Stimulated activated CD4-positive, alpha-beta T cell treated with anti-CD3 and anti-CD28 coated beads, Interleukin-12 subunit alpha, Interleukin-12 subunit beta, amount 100 ng/mL, for 4 hours (primary cell): ENCODE data around the gene TBCE.

Experiments used
- DNase-seq: peaks from one replicate; pipeline ENCODE4 v3.0.0-alpha.2; 2020

Gene TBCE, protein sequence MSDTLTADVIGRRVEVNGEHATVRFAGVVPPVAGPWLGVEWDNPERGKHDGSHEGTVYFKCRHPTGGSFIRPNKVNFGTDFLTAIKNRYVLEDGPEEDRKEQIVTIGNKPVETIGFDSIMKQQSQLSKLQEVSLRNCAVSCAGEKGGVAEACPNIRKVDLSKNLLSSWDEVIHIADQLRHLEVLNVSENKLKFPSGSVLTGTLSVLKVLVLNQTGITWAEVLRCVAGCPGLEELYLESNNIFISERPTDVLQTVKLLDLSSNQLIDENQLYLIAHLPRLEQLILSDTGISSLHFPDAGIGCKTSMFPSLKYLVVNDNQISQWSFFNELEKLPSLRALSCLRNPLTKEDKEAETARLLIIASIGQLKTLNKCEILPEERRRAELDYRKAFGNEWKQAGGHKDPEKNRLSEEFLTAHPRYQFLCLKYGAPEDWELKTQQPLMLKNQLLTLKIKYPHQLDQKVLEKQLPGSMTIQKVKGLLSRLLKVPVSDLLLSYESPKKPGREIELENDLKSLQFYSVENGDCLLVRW

DNA sequence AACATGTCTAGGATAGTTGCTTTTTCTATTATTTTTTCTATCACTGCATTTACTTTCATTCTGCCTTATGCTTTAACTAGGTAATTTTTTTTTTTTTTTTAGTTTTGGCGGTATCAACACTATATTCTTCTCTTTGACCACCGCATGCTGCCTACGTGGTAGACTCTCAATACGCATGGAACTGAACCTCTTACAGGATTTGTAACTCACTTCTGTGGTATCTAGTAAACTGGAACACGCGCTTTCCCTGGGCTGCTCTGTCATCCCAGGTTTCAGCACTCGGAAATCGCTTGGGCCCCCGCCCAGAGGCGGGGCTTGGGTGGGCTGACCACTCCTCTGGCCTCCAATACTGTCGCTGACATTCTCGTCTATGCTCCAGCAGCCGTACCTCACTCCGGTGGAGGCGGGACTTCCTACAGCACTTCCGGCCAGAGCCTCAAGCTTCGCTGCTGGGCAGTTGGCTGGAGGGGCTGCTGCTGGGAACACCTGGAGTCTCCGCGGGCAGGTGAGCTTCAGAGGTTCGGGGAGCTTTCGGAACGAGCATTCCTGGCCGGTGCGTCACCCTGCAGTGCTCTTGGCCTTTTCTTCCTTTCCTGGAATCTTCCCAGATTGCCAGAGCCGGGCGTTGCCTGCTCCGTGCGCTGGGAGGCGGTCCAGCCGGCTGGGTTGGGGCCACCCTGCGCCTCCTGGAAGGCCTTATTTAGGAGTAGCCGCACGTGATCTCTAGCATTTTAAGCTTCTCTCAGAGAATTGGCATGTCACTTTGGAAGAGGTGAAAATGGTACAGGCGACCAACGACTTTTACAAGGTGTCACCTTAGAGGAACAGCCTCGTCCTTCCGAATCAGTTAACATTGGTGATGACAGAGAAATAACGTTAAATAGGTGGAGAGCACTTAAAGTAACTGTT lies at the start of gene TBCE:
Gene TBCE, plus strand, starts transcription at position 428 of the 909 bp plus-strand sequence. CDS start 12,623 bp downstream, outside the sequence.
- peak; percentile 83 for DNase-seq

DNA sequence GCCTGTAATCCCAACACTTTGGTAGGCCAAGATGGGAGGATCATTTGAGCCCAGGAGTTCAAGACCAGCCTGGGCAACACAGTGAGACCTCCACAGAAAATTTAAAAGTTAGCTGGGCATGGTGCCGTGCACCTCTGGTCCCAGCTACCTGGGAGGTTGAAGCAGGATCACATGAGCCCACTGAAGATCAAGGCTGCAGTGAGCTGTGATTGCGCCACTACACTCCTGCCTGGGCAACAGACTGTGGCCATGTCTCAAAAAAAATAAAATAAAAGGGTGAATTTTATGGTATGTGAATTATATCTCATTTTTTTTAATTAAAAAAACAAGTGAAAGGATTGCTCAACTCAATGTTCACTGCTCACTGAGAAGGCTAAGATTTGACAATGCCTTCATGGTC lies 48.0 kb upstream of the TBCE start:
- no peak for DNase-seq

DNA sequence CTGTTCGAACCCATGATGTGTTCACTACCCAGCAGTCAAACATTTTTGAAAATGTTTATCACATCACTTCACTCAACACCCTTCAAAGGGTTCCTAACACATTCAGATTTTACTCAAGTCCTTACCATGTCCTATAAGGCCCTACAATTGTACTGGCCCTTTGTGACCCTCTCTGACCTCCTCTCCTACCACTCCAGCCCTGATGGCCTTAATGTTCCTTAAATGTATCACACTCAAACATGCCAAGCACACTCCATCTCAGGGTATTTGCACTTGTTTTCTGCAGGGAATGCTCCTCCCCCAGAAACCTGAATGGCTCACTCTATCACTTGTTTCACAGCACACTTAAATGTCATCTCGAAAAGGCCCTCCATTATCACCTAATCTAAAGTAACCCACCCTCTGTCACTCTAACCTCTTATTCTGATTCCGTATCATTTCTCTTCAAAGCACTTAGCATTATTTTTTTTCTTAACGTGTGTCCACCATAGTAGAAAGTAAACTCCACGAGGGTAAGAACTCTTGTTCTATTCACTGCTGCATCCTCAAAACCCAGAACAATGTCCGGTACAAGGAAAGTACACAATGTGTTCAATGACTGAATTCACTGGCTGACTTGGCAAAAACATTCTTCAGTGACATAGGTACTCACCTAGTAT lies 46.6 kb upstream of the TBCE start:
- DNase-seq: no peak

DNA sequence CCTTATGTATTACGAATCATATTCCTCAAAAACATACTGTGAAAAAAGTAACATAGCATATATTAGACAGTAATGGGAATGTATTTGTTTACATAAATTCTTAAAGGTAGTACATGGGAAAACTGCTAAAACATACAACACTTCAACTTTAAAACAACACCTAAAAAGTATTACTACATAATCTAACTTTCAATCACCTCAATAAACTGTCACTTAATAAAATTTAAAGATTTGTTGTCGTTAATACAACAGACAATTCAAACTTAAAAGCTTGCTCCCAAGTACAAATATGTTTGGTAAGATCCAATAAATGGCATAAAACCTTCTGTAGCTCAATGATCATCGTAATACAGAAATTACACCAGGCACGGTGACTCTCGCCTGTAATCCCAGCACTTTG lies 42.9 kb upstream of the TBCE start:
- no peak for DNase-seq

DNA sequence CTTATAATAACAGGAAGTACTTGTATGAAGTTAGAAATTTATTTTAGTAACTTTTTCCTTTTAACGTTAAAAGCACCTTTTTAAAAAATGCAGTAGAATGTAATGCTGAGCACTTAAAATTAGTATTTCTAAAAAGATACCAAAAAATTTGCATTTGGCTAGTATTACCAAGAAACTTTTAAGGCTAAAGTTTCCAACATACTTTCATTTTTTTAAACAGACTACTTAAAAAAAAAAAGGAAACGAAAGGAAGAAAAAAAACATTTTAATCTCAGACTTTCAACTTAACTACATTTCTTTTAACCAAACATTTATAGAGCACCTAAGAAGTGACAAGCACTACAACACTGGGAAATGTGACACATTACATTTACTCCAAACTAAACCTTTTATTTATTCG lies 42.1 kb upstream of the TBCE start:
- no peak for DNase-seq

DNA sequence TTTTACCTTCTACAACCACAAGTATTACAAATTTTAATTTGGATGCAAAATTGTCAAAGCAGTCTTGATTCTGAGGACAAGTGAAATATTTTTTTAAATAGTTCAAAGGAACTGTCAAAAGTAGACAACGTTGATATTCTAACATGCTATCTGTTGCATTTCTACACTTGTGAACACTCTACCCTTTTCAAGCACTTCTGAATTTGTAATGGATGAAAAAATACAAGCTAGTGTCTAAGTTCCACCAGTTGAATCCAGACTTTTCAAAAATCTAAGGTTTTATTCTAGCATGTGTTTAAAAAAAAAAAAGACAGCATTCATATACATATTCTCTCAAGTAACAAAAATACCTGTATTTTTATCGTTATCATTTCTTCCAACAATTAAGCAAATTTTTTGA lies 41.4 kb upstream of the TBCE start:
- DNase-seq: no peak

DNA sequence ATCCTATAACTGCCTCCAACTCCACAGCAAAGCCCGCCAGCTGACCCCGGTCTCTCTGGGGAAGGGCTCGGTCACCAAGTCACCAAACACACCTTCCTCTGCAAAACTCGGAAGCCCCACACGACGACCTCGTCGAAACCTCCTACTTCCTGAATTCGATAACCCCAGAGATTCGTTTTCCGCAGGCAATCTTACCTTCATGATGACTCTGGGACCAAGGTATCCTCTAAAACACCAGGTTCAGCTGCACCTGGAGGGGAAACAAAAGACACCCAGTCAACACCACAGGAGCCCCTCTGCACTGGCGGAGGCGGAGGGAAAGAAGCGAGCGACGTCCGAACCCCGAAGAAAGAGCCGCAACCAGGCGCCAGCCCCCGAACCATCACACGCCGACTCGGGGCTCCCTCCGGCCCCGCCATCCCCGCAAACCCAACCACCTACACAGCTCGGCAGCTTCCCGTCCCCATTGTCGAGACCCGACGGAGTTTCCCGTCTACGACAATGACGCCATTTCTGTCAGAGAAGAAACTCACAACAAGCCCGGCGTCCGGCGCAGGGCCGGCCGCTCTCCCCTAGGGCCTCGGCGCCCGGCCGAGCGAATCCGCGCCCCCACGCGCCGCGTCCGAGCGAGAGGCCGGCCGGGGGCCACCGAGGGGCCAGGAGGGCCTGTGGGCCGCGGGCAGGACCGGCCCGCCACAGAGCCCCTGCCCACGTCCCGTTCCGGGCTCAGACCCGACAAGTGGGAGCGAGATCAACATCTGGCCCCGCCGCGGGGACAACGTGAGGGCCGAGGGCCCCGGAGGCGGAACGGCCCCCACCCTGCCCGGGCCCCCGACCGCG lies 40.3 kb upstream of the TBCE start:
- DNase-seq: peak; percentile 50

DNA sequence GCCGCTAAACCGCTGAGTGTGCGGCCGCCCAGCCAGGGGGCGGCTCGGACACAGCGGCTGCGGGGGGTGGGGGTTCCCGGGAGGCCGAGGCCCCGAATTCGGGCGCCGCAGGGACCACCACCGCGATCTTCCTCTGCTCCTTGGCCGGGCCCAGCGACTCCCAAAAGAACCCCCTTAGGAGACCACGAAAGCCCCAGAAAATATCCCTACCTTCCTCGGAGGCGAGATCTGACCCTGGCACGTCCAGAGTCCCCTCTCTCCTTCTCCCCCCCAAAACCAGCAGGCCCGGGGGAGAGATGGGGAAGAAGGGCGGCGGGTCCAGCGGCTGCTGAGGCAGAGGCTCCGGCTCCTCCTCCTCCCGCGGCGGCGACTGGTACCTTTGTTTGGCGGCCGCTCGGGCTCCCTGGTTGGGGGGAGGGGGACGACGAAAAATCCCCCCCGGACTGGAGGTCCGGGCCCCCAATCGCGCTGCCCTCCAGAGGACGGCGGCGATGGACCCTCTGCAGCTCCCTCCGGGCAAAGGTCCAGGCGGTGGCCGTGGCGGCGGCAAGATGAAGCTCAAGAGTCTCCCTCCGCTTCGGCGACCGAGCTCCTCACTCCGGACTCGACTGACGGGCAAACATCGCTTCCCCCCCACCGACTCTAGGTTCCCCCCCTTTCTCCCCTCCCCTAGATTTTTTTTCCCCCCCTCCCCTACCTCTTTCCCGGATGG lies 39.5 kb upstream of the TBCE start, which contains the start of gene ARID4B:
Gene ARID4B, minus strand, starts transcription at position 621 of the 712 bp plus-strand sequence. CDS start 1,260 bp downstream, outside the sequence.
- DNase-seq: peak; percentile 51

DNA sequence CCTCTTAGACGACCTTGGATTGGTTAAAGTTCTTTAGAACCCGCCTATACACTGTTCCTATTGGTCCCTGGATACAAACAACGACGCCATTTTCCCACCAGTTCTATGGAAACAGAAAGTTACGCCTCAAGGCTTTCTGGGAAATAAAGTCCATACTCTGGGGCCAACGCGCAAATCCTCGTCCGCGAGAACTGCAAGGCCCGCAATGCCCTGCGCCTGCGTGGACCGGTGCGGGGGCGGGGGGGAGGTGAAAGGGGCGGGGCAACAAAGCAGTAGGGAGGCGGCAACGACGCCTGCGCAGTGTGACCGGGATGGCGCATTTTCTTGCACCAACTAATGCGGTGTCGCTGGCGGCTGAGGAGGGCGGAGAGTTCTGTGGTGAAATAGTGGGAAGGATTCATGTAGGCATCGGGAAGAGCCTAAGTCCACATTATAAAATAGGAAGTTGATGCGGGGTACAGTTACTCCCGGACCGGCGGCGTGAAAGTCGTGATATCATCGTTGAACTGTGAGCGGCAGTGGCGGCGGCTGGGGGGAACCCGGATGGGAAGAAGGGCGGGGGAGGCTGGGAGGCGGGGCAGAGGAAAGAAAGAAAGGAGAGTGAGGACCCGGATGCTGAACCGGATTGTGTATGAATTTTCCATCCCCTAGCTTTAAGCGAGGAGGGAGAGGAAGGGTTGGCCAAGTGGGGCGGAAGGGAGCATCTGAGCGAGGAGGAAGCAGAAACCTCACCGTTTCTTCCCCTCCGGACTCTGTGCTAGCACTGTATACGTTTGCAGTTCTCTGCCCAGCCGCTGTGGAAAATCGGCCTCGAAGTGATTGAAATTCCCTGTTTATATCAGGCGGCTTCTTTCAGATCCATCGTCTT lies 38.7 kb upstream of the TBCE start, which contains the start of gene GGPS1:
Gene GGPS1, plus strand, starts transcription at position 300 of the 868 bp plus-strand sequence. CDS start 6,695 bp downstream, outside the sequence.
- DNase-seq: peak; percentile 99

DNA sequence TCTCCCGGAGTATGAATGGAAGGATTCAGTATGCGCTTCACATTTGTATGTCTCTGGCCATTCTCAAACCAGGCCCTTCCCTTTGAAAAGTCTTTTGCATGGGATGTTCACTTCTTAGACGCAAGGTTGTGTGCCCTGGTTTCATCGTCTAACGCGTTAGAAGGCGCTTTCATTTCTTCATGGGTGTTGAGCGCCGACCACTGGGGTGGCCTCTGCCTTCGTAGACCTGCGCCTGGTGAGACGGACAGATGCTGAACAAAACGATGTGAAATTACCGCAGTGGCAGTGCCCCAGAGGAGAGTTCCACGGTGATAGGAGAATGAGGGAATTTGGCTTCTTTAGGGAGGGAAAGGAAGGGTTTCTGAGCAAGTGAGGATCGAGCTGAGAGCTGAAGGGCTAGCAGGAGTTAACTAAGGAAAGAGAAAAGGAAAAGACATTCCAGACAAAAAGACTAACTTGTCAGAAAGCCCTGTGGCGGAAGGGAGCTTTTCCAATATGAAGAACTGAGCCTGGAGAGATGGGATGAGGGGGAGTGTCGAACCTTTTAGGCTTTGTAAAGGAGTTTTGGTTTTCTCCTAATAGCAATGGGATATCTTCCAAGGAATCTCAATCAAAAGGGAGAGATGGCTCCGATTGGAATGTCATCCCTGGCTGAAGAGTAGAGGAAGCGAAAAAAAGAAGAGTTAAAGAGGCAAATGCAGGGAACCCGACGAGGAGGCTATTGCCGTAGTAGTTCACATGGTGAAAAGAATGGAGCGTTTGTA lies 37.9 kb upstream of the TBCE start:
- peak; percentile 23 for DNase-seq

DNA sequence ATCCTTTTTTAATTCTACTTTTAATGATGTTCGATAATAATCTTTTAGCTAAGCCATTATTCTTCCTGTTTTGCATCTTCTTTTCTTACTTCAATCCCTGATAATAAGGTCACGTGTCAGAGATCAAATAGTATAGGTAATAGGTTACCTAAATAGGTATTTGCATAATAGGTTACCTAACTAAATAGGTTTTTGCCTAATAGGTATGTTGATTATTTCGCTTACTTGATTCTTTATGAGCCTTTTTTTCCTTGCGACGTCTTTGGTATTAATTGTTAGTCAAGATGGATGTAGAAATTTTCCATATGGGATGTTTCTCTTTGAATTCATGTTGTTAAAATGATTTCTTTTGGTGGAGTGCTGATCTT lies 36.3 kb upstream of the TBCE start:
- DNase-seq: no peak

DNA sequence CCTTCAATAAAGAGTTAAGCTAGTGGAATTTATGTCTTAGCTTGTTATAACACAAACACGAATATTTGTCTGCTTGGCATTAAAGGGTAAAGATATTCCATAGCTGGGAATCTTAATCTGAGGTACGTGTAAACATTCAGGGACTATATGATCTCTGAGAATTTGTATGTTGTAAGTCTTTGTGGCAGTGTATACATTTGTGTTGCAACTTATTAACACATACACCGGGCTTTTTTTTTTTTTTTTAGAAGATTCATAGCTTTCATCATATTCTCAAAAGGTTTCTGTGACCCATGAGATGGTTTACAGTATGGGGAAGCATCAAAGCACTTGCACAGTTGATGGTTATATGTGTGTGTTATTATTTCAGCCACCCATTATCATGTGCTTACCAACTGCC lies 35.8 kb upstream of the TBCE start:
- DNase-seq: no peak

DNA sequence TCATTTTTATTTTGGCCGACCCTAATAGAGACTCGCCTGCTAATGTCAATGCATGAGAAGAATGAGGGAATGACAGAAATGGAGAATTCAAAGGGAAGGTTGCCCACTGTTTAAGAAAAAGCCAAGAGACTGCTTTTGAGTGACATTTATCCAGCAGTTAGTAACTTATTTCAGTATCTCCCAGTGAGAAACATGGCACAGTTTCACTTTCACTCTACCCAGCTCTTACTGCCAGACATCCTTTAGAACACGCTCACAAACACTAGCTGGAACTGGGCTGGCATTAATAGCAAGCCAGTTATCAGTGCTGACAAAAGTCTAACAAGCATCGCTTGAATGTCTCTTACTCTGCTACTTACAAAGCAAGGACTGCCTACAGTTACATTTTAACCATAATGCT lies 30.3 kb upstream of the TBCE start:
- no peak for DNase-seq

DNA sequence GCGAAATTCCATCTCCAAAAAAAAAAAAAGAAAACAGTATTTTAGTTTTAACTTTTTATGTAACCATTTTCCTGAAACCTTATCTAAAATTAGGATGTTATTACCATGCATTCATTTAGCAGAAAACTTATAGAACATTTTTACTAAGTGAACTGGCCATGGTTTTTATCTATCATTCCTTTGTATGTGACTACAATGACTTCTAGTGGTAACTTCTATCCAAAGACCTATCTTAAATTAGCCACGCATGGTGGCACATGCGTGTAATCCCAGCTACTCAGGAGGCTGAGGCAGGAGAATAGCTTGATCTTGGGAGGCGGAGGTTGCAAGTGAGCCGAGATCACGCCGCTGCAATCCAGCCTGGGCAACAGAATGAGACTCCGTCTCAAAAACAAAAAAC lies 27.5 kb upstream of the TBCE start:
- DNase-seq: no peak

DNA sequence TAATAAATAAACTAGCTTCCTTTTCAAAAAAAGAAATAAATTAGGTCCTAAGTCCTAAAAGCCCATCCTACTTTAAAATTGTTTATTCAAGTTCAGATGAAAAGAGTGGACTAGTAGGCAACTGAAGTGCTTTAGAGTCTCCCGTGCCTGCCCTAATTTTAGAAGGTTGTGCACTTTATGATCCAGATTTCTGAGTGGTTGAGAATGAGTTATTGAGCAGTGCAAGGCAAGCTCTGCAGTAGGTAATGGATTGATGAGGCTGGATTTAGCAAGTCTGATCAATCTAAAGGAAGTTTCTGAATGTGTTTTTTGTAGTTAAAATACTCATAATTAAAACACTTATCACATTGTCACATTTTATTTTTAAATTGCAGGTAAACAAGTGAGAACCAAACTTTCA lies 25.9 kb upstream of the TBCE start:
- no peak for DNase-seq

DNA sequence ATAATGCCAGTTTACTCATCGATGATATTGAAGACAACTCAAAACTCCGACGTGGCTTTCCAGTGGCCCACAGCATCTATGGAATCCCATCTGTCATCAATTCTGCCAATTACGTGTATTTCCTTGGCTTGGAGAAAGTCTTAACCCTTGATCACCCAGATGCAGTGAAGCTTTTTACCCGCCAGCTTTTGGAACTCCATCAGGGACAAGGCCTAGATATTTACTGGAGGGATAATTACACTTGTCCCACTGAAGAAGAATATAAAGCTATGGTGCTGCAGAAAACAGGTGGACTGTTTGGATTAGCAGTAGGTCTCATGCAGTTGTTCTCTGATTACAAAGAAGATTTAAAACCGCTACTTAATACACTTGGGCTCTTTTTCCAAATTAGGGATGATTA lies 25.2 kb upstream of the TBCE start:
- no peak for DNase-seq

DNA sequence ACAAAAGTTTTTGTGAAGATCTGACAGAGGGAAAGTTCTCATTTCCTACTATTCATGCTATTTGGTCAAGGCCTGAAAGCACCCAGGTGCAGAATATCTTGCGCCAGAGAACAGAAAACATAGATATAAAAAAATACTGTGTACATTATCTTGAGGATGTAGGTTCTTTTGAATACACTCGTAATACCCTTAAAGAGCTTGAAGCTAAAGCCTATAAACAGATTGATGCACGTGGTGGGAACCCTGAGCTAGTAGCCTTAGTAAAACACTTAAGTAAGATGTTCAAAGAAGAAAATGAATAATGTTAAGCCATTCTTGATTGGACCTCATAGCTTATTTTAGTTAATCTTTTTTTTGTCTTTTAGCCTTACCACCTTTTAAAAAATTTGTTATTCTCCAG lies 24.8 kb upstream of the TBCE start:
- DNase-seq: no peak

DNA sequence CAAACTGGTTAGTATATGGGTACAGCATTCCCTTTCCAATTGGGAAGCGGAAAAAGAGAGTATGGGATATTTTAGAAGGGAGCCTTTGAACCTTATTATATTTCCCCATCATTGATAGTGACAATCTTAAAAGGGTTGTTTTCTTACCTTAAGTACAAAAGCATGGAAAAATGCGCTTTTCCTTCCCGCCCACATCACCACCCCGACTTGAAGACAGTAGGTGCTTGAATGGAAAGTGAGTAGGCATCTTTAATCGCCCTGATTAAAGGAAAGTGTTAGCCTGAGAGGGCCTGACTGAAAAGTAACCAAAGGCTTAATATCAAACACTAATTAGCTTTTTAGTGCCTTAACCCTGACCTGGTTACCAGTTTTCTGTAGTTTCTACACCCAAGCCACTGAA lies 23.5 kb upstream of the TBCE start:
- no peak for DNase-seq

DNA sequence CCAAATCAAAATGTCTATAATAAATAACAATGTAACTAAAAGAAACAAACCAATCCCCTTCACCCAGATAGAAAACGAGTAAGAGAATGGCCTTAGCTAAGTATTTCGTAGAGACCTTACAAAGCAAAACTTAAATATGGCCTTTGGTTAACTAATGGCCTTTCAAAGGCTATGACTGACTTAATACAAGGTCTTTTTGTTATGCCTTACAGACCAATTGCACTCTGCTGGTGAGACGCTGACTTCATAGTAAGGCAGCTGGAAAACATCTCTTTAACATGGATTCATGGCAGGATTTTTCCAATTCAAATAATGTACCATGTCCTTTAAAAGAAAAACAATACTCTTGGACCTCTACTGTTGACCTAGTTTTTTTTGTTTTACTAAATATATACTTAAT lies 15.8 kb upstream of the TBCE start:
- no peak for DNase-seq

DNA sequence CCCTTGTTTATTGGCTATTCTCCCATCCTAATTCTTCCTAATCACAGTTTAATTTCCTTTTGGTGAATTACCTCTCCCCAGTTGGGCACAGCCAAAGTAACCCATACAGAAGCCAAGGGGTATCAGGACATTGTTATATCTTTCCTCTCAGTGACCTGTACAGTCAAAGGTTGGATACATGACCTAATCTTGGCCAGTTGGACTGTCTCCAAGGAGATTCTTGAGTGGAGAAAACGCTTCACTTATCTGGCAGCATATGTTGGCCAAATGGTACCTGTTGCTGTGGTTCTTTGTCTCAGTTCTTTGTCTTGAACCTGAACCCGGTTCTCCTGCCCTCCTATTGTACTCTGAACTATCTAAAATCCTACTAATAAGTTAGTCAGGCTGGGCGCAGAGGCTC lies 15.3 kb upstream of the TBCE start:
- DNase-seq: no peak
